NCI-H748 (cell line): ENCODE data around the gene HEXIM2.
"Not testable (repeated sequence)": the region's sequence is repeated elsewhere in the genome, so short reads cannot be mapped to it uniquely, and the experiment has no call there.

ENCODE experiments used
- DNase-seq: peaks from one replicate; lab custom pipeline; 2025; ENCODE audit not compliant: unreplicated experiment; lab: John Stamatoyannopoulos, UW

HEXIM2 gene

GRCh38 chr17:45161288-45162024 lies at the start of gene HEXIM2:
Gene HEXIM2 (plus strand): TSS chr17:45161875. CDS start chr17:45162794, 919 bp downstream.
- DNase-seq = peak; percentile 100

- no peak for DNase-seq
Observed at GRCh38 chr17:45112559-45113423, 48.9 kb upstream of the HEXIM2 start.

DNA sequence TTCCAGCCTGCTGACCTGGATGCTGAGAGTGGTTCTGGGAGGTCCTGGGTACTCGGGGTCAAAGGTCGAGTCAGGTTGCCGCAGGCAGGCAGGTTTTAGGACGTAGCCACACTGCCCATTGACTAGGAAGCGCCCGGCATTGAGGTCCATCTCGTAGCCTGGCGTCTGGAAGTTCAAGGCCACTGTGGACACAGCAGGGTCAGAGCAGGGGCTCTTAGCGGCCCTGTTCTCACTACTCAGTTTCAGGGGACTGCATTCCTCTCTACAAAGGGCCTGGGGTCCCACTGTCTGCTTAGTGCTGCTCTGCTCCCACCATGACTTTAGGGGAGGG lies 48.3 kb upstream of the HEXIM2 start:
- DNase-seq = no peak

DNA sequence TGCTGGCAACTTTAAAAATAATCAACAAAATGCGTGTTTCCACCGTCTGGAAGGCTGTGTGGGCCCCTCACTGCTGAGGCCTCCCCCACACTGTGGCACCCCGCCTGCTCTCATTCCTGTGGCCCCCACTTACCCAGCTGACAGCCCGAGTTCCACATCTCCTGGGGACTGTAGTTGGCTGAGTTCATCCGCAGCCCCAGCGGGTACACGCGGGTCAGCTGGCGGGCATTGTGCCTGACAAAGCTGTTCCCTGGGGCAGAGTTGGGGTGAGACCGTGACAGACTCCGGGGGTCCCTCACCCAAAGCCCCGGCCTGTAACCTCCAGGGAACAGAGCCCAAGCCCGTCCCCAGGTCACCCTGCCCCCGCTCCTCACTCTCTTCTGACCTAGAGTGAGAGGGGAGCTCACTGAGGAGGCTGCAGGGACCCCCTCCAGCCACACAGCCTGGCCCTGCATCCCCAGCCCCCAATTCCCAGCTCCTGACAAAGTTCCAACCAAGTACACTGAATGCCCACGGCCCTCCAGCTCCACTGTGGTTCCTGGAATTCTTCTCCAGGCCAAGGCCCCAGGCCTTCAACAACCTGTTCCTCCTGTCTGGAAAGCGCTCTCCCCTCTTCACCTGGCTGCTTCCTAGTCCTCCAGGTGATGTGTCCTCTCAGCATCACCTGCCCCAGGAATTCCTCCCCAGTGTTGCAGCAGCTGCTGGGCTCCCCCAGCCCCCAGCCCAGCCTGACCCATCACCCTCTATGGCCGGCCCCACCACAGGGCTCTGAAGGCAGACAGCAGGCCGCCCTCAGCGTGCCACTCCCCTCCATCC lies 47.4 kb upstream of the HEXIM2 start:
- DNase-seq = no peak

GRCh38 chr17:45115015-45115625 lies 46.6 kb upstream of the HEXIM2 start:
- no peak for DNase-seq

DNA sequence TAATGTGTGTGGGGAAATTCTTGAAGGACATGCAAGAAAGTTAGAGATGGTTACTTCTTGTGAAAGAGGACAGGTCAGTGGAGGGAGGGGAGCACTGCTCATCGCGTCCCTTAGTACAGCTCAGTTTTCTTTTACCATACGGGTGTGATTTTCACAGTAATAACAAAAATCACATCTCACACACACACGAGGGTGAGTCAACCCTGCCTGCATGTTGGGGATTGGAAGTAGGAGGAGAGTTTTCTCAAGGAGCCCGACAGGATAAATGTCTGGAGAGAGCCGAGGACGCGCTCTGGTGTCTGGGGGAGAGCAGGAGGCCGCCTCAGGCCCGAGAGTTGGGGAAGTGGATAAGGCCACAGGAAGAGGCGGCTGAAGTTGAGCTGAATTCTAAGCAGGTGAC lies 45.8 kb upstream of the HEXIM2 start:
- DNase-seq = no peak

DNA sequence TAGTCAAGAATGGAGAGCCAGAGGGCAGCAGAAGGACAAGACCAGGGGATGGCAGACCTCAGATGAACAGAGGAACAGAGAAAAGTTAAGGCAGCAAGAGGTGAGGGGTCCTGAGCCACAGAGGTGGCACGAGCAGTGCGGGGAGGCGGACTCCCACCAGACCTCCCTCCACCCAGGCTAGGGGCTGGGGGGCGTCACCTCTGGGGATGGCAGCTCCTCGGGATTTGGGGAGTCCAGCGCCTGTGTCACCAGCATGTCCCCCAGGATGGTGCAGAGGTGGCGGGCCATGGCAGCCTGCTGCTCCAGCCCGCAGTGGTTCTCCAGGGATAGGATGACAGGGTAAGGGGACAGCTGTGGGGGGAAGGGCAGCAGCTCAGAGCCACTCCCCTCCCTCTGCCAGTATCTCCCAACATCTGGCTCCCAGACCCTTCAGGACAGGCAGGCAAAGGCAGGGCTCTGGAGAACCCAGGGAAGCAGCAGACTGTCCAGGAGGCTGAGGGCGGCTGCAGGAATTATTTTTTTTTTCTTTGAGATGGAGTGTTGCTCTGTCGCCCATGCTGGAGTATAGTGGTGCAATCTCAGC lies 45.1 kb upstream of the HEXIM2 start:
- DNase-seq = no peak

DNA sequence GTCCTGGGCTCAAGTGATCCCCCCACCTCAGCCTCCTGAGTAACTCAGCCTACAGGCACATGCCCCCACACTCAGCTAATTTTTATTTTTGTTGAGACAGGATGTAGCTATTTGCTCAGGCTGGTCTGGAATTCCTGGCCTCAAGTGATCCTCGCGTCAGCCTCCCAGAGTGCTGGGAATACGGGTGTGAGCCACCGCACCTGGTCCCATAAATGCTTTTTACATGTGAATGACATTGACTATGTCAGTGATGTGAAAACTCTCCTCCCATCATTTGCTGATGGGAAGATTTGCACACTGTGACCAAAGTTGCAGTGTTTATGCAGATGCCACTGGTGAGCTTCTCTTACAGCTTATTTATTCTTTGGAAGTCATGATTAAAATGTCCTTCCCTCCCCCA lies 44.3 kb upstream of the HEXIM2 start:
- no peak for DNase-seq

- DNase-seq = no peak
Observed at GRCh38 chr17:45117848-45118646, 43.6 kb upstream of the HEXIM2 start.

DNA sequence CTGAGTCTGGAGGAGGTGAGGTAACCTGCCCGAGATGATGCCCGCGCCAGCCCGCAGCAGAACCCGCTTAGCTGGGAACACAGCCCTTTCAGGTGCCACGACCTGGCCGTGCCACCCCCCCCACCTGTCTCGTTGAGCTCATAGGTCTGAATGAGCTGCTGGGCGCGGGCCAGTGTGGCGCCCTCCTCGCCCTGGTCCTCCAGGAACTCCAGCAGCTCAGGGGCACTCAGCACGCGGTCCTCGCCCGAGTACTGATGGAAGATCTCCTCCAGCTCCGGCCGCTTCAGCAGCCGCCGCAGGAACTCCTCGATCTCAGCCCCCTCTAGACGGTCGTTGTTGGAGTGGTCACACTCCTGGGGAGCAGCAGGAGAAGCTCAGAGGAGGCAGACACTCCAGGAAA lies 43.0 kb upstream of the HEXIM2 start:
- no peak for DNase-seq

- no peak for DNase-seq
Observed at GRCh38 chr17:45119964-45120363, 41.7 kb upstream of the HEXIM2 start.

DNA sequence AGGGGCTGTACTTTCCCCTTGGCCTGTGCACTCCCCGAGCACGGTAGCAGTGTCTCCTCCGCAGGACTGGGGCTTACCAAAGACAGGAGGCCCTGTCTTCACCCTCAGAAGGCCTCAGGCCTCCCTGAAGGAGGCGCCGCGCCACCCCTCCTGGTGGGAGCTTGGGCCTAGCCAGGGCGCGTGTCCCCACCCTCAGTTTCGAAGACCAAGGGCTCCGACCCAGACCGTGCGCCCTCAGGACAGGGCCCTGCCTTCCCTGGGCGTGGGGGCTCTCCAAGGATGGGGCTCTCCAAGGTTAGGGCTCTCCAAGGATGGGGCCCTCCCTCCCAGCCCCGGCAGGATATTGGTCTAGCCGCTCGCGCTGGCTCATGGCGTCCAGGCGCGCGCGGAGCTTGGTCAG lies 41.1 kb upstream of the HEXIM2 start:
- DNase-seq = no peak

- no peak for DNase-seq
Observed at GRCh38 chr17:45121055-45121454, 40.6 kb upstream of the HEXIM2 start.

DNA sequence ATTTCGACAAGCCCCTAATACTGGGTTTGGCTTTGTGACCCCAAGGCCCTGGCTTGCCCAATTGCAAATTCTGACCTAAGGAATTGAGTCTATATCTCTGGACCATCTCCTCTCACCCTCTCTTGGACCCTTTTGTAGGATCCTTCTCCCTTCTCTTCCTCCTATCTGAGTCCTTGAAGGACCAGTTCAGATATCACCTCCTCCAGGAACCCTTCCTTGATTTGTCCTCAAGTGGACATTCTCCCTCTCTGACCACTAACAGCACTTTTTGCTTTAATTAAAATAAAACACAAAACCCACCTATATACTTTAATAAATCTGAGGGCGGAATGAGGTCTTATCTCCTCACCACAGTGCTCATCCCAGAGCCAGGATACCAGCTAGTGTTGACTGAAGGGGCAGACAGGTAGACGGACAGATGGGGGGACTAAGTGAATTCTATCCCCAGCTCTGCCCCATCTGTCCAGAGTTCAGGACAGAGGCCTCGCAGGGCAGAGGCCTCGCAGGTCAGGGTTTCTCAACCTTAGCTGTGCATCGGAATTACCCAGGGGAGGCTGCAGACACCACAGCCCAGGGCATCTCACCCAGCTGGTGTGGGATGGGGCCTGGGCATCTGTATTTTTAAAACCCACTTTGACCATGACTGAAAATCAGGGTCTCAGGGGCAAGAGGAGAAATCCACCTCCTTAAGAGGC lies 38.5 kb upstream of the HEXIM2 start:
- no peak for DNase-seq

DNA sequence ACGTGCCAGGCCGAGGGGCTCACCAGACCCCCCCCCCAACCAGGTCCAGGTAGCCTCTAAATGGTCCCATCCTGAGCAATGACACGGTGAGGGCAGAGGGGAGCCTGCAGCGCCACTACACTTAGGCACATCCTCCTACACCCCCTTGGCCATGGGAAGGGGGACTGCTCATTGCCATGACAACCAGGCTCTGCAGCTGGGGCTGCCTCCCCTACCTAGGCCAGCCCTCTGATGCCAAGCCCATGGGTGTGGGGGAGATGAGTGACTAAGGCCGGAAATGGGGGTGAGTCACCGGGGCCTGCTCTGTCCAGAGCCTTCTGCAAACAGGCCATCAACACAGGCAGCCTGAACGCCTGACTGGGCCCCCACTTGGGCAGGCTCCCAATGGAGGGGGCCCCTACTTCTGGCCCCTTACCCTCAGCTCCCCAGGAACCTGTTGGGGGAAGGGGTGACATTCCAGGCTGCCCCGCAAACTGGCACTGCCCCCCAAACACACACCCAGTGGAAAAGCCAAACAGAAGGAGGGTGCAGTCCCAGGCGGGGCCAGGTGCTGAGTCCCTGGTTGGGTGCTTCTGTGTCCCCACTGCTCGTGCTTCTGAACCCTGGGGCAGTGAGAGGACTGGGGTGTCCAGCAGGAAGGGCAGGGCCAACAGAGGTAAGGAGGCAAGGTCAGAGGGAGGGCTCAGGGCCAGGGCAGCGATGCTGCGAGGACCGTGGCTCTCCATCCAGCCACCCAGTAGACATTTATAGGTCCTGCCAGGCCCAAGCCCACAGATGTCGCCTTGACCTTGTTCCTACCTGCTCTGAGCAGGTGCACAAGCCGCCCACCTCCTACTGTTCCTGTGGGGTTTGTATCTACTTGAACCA lies 37.5 kb upstream of the HEXIM2 start:
- DNase-seq = no peak

- DNase-seq = not testable (repeated sequence)
Observed at GRCh38 chr17:45124797-45125122, 36.9 kb upstream of the HEXIM2 start.

DNA sequence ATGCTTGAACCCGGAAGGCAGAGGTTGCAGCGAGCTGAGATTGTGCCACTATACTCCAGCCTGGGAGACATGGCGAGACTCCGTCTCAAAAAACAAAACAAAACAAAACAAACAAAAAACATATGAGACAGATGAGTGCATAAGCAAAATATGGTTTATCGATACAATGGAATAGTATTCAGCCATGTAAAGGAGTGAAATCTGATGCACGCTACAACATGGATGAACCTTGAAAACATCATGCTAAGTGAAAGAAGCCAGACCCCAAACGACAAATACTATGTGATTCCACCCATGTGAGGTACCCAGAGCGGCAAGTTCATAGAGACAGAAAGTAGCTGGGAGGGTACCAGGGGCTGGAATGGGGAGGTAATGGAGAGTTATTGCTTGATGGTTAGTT lies 36.2 kb upstream of the HEXIM2 start:
- no peak for DNase-seq

DNA sequence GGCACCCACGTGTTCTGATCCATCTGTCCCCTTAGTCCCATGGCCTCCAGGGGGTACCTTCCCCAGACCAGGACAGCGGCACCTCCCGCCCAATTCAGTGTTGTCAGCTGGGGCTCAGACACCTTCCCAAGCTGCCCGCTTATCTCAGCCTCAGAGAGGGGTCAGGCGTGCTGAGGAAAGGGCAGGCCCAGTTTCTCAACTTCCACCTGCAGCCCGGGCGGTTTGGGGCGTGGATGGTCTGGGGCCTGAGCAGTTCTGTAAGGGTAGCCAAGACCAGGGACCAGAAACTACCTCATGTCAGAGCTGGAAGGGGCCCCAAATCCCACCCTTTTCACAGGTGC lies 34.5 kb upstream of the HEXIM2 start:
- DNase-seq = no peak
